Measurements from ENCODE around the gene ORMDL1. TPM values are rescaled to one million over a fixed set of nuclear protein-coding genes. Genes with fewer than 3 reads are reported as not detected.
"Not testable (repeated sequence)": the region's sequence is repeated elsewhere in the genome, so short reads cannot be mapped to it uniquely, and the experiment has no call there.

Gene ORMDL1
- total RNA-seq, 1 experiment from 2014 or later = 81.1 TPM

- DNase-seq (ENCODE audit: low read depth) = no peak
Measured at GRCh38 chr2:189772212-189772611, 11.9 kb downstream of the ORMDL1 start.

GRCh38 chr2:189770590-189771322, 13.4 kb downstream of the ORMDL1 start:
- DNase-seq (ENCODE audit: low read depth) = no peak

DNA sequence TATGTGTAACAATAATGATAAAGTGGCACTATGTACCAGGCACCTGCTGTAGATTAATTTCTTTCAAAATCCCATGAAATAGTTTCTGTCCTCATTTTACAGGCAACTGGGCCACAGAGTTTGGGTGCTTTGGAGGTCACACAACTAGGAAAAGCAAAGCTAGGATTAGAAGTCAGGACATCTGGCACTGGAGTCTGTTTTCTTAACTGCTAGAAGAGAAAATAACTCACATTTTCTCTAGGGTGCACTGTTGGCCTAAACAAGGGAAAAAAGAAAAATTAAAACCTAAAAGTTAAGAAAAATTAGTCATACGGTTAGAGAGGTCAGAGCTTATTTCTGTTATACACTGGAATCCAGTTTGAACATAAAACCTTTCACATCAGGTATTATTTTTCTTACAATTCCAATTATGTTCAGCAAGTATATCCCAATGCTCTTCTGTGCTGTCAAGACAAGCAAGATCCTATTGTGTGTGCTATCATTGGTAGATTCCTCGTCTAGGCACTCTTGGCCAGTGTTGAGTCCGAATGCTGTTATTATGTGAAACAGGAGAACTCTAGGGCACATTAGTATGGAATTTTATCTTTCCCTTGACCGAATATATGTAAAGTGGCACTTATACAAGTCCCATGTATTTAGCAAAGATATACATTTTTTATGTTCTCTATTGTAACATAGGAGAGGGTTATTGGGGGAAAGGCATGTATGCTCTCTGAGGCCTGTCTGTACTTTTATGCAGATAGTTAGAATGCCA, 20.1 kb downstream of the ORMDL1 start:
- peak; percentile 18 for DNase-seq (ENCODE audit: low read depth)

DNA sequence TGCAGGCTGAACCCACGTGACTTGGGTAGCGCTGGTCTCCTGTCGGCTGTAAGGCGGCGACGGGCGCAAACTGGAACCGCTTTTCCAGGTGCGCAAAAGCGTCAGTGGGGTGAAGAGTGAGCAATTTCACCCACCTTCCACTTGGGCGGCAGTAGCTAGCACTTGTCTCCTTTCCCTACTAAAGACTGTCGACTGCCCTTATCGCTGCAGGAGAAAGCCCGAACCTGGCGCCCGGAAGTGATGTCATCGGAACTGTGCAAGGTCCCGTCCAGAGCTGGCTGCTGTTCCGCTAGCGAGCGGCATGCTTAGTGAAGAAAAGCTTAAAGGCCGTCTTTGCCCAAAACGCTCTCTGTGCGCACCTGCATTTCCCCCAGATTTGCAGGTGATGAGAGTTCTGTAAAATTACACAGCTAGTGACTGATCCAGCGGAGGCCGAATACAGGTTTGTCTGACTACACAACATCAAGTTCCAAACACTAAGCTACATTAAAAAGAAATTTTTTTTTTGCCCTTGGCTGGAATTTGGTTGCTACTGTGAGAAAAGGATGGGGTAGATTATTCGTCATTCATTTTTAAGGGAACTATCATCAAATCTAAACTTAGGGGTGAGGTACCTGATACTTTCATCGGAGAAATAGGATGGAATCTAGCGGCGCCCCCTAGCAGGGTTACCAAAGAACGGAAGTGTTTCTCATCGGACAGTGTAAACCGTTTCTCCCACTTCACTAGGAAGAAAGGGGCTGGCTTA, 21.4 kb downstream of the ORMDL1 start, which contains the start of gene OSGEPL1:
Gene OSGEPL1, minus strand, starts transcription at position 242 of the 748 bp plus-strand sequence. CDS start 1,152 bp downstream, outside the sequence.
- DNase-seq (ENCODE audit: low read depth) = peak; percentile 90

GRCh38 chr2:189762229-189762550, 21.9 kb downstream of the ORMDL1 start:
- DNase-seq (ENCODE audit: low read depth) = no peak

GRCh38 chr2:189760154-189760553, 24.0 kb downstream of the ORMDL1 start:
- DNase-seq (ENCODE audit: low read depth) = not testable (repeated sequence)

- no peak for DNase-seq (ENCODE audit: low read depth)
Measured at GRCh38 chr2:189756311-189756952, 27.7 kb downstream of the ORMDL1 start.

DNA sequence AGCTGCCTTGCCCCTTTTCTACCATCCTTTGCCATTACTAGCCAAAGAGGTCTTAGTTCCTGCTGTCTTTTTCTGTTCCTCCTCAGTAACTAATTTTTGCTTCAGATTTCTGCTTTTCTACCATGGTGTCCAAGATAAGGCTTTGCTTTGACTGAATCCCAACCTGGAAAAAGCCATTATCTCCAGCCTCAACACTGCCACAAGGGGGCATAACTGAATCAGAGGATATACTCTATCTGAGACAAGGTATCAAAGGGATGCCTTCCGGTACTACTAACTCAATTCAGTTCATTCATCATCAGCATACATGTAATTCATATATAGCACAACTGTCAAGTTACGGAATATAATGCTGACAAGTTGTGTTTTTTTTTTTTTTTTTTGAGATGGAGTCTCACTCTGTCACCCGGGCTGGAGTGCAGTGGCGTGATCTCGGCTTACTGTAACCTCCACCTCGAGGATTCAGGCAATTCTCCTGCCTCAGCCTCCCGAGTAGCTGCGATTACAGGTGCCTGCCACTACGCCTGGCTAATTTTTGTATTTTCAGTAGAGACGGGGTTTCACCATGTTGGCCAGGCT, 33.0 kb downstream of the ORMDL1 start:
- peak; percentile 46 for DNase-seq (ENCODE audit: low read depth)

DNA sequence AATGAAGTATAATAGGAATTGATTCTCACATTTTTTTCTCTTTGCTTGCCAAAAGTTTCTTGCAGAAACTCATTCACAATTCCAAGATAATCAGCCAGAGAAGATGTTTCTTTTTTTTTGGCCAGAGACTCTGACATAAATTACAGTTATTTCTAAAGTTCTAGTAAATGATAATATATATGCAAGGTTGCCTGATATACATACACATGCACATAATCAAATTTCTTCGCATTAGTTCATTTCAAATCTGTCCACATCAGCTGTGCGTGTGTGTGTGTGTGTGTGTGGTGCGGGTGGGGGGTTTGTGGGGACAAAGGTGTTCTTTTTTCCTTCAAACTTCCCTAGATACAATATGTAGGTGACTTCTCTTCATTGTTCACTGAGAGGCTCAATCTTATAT, 54.7 kb downstream of the ORMDL1 start:
- no peak for DNase-seq (ENCODE audit: low read depth)

DNA sequence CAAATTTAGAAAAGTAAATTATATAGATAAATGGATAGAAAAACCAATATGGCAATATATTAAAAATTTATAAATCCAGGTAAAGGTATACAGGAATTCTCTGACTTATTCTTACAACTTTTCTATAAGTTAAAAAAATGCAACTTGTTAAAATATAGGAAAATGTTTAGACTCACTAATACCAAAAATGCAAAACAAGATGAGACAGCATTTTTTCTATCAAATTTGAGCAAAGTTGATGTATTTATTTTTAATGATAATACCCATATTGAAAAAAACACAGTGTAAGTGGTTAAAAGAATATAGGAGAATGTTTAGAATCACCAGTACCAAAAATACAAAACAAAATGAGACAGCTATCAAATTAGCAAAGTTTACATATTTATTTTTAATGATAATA, 57.3 kb downstream of the ORMDL1 start:
- DNase-seq (ENCODE audit: low read depth) = no peak

- DNase-seq (ENCODE audit: low read depth) = no peak
Measured at GRCh38 chr2:189726271-189726670, 57.9 kb downstream of the ORMDL1 start.

DNA sequence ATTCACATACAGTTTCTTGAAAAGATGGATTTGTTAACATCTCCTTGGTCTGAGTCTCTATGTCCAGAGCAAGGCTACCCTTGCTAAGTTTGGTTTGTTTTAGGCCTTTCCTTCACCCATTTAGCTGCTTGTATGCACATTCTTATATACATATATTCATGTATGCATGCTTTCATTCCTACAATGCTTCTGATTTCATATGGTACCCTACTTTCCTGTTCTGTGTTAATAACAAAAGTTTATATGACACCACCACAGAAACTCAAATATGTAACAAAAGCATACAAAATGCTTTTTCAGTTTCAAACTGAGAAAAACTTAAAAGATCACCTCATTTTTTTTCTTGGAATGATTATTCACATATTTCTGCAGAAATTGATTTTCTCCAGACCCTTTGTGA, 60.9 kb downstream of the ORMDL1 start:
- no peak for DNase-seq (ENCODE audit: low read depth)

Other genes with a start within 250 kb of the ORMDL1 start
- gene SLC40A1, start 203.6 kb downstream of the ORMDL1 start, total RNA-seq (2014; rRNA removed; shearing (Covaris generic)) = 0.39 and 0.76 TPM in 2 replicates
- gene ASNSD1, start 122.9 kb downstream of the ORMDL1 start, total RNA-seq (2014; rRNA removed; shearing (Covaris generic)) = 30.1 and 48.1 TPM in 2 replicates
- gene ANKAR, start 109.7 kb downstream of the ORMDL1 start, total RNA-seq (2014; rRNA removed; shearing (Covaris generic)) = 2.2 and 3.5 TPM in 2 replicates
- 6.2 and 13.4 TPM in 2 replicates for gene OSGEPL1, start 21.5 kb downstream of the ORMDL1 start, total RNA-seq (2014; rRNA removed; shearing (Covaris generic))
- gene PMS1, start 111 bp upstream of the ORMDL1 start, total RNA-seq (2014; rRNA removed; shearing (Covaris generic)) = 17.5 and 22.8 TPM in 2 replicates

All from M059J (cell line).